LoVo (cell line): ENCODE data around the gene TEKT3.

Experiments
- DNase-seq: peaks from one replicate; pipeline ENCODE4 v3.0.0-alpha.2; 2016; ENCODE audit warnings: low spot score

Gene TEKT3

DNA sequence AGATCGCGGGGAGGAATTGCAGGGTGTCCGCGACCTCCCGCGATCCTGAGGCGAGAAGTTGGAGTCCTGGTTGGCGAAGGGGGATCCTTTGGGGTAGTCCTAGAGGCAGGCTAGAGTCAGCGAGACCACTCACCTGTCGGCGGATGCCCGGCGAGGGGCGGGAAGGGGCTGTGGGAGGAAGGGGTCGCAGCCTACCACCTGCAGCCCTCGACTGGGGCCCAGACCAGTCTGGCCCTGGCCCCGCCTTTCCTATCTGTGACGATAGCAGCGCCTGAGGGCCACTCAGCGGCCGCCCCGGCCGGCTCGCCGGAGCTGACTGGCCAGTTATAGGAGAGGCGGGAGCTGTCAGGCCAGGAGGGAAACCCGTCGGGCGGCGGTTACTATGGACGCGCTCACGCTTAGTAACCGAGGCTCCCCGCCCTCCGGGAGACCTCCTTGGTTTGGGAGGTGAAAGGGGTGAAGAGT lies at the start of gene TEKT3:
Gene TEKT3, minus strand, starts transcription at position 213 of the 465 bp plus-strand sequence. CDS start 10,012 bp downstream, outside the sequence.
- DNase-seq = peak; percentile 52

- DNase-seq = no peak
Measured at GRCh38 chr17:15388356-15389041, 47.1 kb upstream of the TEKT3 start.

GRCh38 chr17:15386083-15386482 lies 44.7 kb upstream of the TEKT3 start:
- no peak for DNase-seq

DNA sequence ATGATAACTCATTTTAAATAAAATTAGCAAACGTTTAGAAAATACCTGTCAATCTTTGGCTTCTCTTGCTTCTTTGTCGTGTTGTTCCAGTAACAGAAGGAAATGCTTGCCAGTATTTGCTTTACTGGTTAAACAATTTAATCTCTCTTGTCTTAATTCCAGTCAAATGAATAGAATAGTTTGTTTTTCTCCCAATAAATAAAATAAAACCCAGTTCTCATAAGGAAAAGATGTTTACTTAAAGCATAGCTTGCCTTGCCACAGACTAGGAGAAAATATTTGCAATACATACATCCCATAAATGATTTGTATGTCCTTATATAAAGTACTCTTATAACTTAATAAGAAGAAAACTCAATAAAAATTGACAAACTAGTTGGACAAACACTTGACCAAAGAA lies 43.9 kb upstream of the TEKT3 start:
- no peak for DNase-seq

DNA sequence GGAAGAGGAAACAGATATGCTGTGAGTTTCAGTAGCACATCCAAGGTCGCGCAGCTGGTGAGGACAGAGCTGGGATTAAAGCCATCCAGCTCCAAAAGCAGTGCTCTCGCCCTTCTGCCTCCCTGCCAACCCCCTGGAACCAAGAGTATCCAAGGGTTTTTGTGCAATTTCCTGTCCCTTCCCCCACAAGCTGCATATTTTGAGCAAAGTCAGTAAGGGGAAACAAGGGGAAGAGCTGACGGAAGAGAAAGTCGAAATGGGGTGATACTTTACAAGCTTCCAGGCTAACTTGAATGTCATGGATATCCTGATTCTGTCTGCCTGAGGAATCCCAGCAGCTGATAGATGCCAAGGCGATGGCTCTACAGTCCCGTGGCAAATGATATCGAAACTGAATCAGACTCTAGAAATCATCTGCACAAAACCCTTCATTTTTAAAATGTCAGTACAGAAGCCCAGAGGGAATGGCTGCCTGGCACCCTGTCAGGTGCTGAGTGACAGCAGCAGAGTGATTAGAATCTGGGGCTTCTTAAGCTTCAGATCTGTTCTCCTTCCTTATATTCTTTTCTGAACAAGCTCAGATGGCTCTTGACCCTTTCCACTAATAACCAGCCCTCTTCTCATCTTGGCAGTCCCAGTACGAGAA lies 42.9 kb upstream of the TEKT3 start:
- DNase-seq = no peak

DNA sequence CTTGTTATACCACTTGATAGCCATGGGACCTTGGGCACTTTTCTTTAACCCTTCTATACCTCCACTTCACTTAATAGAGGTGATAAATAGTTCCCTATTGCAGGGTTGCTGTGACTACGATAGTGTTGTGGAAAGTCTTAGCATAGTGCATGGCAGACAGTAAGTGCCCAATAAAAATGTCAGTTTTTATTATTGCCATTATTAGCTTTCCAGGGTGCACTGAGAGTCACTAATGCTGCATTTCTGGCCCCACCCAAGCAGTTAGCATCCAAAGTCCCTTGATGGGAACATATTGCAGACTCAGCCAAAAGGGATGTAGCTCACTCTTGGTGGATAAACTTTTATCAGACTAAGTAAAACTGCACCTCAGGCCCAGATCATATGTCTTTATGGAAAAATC lies 41.5 kb upstream of the TEKT3 start:
- no peak for DNase-seq

GRCh38 chr17:15381707-15382106 lies 40.3 kb upstream of the TEKT3 start:
- peak; percentile 34 for DNase-seq

- DNase-seq = no peak
Measured at GRCh38 chr17:15380446-15380845, 39.0 kb upstream of the TEKT3 start.

- DNase-seq = no peak
Measured at GRCh38 chr17:15379659-15380058, 38.3 kb upstream of the TEKT3 start.

- DNase-seq = no peak
Measured at GRCh38 chr17:15378243-15378642, 36.8 kb upstream of the TEKT3 start.

DNA sequence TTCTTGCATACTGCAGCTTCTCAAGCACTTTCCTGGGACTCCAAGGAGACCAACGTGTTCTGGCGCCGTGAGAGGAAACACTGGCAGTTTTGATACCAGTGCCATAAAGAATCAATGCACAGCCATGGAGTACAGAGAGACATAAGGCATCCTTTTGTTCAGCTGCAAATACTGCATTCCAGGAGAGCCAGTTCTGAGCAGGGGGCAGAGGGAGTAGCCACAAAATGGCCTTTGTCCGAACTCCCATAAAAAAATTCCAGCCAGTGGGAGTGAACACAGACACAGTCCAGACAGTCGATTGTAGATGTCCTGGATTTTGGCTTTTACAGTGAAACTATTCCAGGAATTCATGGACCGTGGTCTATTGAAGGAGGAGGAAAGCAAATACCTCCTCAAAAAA lies 36.2 kb upstream of the TEKT3 start:
- DNase-seq = peak; percentile 70

GRCh38 chr17:15377200-15377599 lies 35.8 kb upstream of the TEKT3 start:
- DNase-seq = no peak

DNA sequence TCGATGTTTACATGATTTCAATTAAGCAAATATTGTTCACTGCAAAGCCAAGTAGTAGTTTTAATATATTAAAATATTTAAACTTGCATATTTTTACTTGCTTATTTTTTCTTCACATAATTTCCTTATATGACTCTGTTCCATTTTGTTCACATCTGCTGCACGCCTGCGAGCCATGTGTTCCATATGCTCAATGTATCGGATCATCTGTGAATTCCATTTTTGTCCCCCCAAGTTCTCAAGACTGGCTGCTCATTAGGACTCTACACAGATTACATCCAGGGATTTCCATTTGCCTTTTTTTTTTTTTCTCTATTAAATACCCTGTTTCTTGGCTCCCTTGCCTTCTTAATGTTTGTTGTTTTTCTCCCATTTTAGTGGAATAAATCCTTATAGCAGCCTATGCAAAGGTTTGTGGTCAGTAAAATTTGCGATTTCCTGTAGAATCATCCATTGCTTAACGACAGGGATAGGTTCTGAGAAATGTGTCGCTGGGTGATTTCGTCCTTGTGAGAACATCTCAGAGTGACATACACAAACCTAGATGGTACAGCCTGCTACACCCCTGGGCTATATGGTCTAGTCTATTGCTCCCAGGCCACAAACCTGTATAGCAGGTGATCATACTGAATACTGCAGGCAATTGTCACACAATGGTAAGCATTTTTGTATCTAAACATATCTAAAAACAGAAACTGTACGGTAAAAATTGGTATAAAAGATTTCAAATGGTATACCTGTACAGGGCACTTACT lies 30.2 kb upstream of the TEKT3 start:
- no peak for DNase-seq

DNA sequence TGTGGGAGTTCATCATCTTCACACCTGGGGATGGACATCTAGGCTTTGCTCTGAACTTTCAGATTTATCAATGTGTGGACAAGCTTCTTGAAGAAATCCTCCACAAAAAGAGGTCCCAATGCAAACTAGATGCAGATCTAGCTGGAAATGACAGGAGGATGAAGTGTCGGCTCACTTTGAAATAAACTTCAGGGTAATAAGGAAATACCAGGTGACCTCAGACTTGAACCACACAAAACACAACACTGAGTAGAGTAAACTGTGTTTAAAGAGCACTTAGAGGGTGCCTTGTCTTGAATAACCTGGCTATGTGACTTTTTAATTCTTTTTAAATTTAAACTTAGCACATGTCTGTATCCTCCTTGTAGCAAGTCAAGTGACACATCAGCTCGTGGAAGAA lies 27.2 kb upstream of the TEKT3 start:
- no peak for DNase-seq

DNA sequence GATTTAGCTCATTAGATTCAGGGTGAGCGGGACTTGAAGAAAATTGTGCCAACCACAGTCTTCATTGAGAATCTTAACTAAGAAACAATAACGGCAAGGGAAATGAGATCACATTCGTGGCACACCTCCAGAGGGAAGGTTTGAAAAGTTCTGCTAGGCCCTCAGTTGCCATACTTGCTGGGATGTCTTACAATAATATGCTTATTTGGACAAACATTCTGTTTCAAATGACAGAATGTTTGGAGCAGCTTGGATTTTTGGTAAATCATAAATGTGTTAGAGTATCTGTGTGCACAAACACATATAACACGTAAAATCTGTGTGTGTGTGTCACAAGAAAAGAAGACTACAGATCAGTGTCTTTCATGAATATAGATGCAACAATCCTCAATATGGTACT lies 24.6 kb upstream of the TEKT3 start:
- DNase-seq = no peak

GRCh38 chr17:15364615-15365014 lies 23.2 kb upstream of the TEKT3 start:
- DNase-seq = no peak

DNA sequence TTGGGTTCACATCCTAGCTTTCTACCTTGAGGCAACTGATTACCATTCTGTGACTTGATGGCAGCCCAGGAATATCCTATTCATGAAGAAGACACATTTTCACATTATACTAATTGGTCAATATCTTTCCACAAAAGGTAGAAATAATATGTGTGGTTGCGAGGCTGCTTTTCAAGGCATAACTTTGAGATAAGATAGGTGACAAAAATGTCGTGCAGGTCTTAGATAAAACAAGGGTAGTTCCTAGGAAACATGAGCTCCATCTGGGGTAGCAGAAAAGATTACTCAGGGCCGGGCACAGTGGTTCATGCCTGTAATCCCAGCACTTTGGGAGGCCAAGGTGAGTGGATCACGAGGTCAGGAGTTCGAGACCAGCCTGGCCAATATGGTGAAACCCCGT lies 22.3 kb upstream of the TEKT3 start:
- no peak for DNase-seq

GRCh38 chr17:15361592-15361991 lies 20.2 kb upstream of the TEKT3 start:
- no peak for DNase-seq

DNA sequence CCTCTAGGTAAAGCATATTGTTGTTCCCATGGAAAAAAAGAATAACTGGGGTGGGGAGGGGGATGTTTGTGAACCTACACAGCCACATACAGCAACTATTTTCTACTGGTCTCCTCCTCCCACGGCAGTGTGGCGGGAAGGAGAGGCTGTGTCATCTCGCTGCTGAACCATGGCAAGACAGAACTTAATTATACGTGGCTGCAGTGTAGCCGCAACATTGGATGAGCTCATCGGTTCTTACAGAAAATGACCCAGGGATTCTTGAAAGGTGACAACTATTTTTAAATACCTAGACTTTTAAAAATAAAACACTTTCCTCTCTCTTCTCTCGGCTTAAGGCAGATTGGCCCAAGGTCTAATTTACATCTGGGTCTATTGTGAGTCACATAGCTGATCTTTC lies 19.8 kb upstream of the TEKT3 start:
- no peak for DNase-seq

GRCh38 chr17:15354256-15354655 lies 12.9 kb upstream of the TEKT3 start:
- DNase-seq = peak; percentile 18

DNA sequence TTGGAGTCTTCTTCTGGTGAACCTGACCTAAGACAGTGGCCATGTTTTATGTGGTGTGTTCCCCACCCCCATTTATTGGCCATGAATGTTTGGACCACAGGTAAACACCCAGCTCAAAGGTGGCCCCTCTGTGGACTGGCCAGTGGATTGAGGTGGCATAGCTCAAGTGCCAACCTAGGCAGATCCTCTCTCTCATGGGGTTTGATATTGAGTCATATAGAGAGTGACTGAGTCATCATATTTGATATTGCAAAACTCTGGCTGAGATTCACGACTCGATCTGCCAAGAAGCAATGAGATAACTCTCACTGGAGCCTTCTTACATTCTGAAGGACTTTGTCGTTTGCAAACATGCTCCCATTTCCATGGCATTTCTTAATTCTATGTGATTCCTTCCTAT lies 10.5 kb upstream of the TEKT3 start:
- DNase-seq = peak; percentile 30

- DNase-seq = no peak
Measured at GRCh38 chr17:15351478-15351840, 10.1 kb upstream of the TEKT3 start.

- no peak for DNase-seq
Measured at GRCh38 chr17:15350777-15351477, 9.5 kb upstream of the TEKT3 start.
